ENCODE data around the gene RAB36. TPM values are rescaled to one million over a fixed set of nuclear protein-coding genes. Genes with fewer than 3 reads are reported as not detected.

RAB36 gene
- total RNA-seq, 1 donor from 2014 or later, result 2.2 TPM

- Mint-ChIP-seq H3K36me3 (ENCODE audit: low read depth, unreplicated experiment) (peaks cover 17% of the 10 kb centered on the region), H3K27ac (ENCODE audit: unreplicated experiment) (peak overlapping the region; percentile 72), H3K27me3 (ENCODE audit: unreplicated experiment) (peaks cover 11% of the 10 kb centered on the region), H3K9me3 (ENCODE audit: unreplicated experiment) (peaks cover 13% of the 10 kb centered on the region), H3K4me3 (ENCODE audit: unreplicated experiment) (peak overlapping the region; percentile 86), H3K4me1 (ENCODE audit: unreplicated experiment) (peaks cover 42% of the 10 kb centered on the region)
- no peak for TF ChIP-seq CTCF (IDR thresholded peaks at IDR 0.05; ENCODE audit: unreplicated experiment)
- no peak for DNase-seq (ENCODE audit: low spot score)
Observed at GRCh38 chr22:23179381-23180299, 34.4 kb downstream of the RAB36 start.

DNA sequence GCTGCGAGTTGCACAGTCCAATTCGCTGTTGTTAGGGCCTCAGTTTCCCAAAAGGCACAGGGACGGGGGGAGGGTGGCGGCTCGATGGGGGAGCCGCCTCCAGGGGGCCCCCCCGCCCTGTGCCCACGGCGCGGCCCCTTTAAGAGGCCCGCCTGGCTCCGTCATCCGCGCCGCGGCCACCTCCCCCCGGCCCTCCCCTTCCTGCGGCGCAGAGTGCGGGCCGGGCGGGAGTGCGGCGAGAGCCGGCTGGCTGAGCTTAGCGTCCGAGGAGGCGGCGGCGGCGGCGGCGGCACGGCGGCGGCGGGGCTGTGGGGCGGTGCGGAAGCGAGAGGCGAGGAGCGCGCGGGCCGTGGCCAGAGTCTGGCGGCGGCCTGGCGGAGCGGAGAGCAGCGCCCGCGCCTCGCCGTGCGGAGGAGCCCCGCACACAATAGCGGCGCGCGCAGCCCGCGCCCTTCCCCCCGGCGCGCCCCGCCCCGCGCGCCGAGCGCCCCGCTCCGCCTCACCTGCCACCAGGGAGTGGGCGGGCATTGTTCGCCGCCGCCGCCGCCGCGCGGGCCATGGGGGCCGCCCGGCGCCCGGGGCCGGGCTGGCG lies 35.1 kb downstream of the RAB36 start, which contains the start of gene BCR:
BCR (plus strand) TSS at position 209 of the 592 bp plus-strand sequence. CDS start 452 bp downstream, outside the sequence.
- DNase-seq (ENCODE audit: low spot score), result peak; percentile 75
- H3K4me3 Mint-ChIP-seq (ENCODE audit: unreplicated experiment), result peak within 1 kb of the TSS; percentile 93
- H3K4me1 Mint-ChIP-seq (ENCODE audit: unreplicated experiment), result peaks cover 45% of the 10 kb centered on the region
- peak; percentile 17 for TF ChIP-seq CTCF (IDR thresholded peaks at IDR 0.05; ENCODE audit: unreplicated experiment)
- peaks cover 11% of the 10 kb centered on the region for H3K27me3 Mint-ChIP-seq (ENCODE audit: unreplicated experiment)
- H3K27ac Mint-ChIP-seq (ENCODE audit: unreplicated experiment), result peak within 1 kb of the TSS; percentile 72
- H3K36me3 Mint-ChIP-seq (ENCODE audit: low read depth, unreplicated experiment), result peaks cover 17% of the 10 kb centered on the region
- H3K9me3 Mint-ChIP-seq (ENCODE audit: unreplicated experiment), result peaks cover 13% of the 10 kb centered on the region

DNA sequence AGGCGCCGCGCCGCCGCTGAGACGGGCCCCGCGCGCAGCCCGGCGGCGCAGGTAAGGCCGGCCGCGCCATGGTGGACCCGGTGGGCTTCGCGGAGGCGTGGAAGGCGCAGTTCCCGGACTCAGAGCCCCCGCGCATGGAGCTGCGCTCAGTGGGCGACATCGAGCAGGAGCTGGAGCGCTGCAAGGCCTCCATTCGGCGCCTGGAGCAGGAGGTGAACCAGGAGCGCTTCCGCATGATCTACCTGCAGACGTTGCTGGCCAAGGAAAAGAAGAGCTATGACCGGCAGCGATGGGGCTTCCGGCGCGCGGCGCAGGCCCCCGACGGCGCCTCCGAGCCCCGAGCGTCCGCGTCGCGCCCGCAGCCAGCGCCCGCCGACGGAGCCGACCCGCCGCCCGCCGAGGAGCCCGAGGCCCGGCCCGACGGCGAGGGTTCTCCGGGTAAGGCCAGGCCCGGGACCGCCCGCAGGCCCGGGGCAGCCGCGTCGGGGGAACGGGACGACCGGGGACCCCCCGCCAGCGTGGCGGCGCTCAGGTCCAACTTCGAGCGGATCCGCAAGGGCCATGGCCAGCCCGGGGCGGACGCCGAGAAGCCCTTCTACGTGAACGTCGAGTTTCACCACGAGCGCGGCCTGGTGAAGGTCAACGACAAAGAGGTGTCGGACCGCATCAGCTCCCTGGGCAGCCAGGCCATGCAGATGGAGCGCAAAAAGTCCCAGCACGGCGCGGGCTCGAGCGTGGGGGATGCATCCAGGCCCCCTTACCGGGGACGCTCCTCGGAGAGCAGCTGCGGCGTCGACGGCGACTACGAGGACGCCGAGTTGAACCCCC lies 35.8 kb downstream of the RAB36 start:
- no peak for DNase-seq (ENCODE audit: low spot score)
- H3K27me3 Mint-ChIP-seq (ENCODE audit: unreplicated experiment), result peaks cover 11% of the 10 kb centered on the region
- TF ChIP-seq CTCF (IDR thresholded peaks at IDR 0.05; ENCODE audit: unreplicated experiment), result no peak
- peaks cover 8% of the 10 kb centered on the region for H3K9me3 Mint-ChIP-seq (ENCODE audit: unreplicated experiment)
- peak overlapping the region; percentile 93 for H3K4me3 Mint-ChIP-seq (ENCODE audit: unreplicated experiment)
- peaks cover 49% of the 10 kb centered on the region for H3K4me1 Mint-ChIP-seq (ENCODE audit: unreplicated experiment)
- H3K27ac Mint-ChIP-seq (ENCODE audit: unreplicated experiment), result no peak overlapping the region
- H3K36me3 Mint-ChIP-seq (ENCODE audit: low read depth, unreplicated experiment), result peaks cover 13% of the 10 kb centered on the region

GRCh38 chr22:23181721-23182308 lies 36.5 kb downstream of the RAB36 start:
- Mint-ChIP-seq H3K9me3 (ENCODE audit: unreplicated experiment) (peaks cover 5% of the 10 kb centered on the region), H3K27ac (ENCODE audit: unreplicated experiment) (peak overlapping the region; percentile 74), H3K4me3 (ENCODE audit: unreplicated experiment) (peak overlapping the region; percentile 93), H3K4me1 (ENCODE audit: unreplicated experiment) (peaks cover 52% of the 10 kb centered on the region), H3K36me3 (ENCODE audit: low read depth, unreplicated experiment) (peaks cover 8% of the 10 kb centered on the region), H3K27me3 (ENCODE audit: unreplicated experiment) (peaks cover 11% of the 10 kb centered on the region)
- no peak for DNase-seq (ENCODE audit: low spot score)
- no peak for TF ChIP-seq CTCF (IDR thresholded peaks at IDR 0.05; ENCODE audit: unreplicated experiment)

Data from endothelial cell (in vitro differentiated cells).